ENCODE results near the gene DNAH9. TPM values are rescaled to one million over a fixed set of nuclear protein-coding genes. Genes with fewer than 3 reads are reported as not detected.

Gene DNAH9
- total and polyA plus RNA-seq, 2 of the 8 experiments (the other 6 are each of a cell fraction or from before 2014, with no cell fraction given) = 0.21 to 0.86 TPM

DNA sequence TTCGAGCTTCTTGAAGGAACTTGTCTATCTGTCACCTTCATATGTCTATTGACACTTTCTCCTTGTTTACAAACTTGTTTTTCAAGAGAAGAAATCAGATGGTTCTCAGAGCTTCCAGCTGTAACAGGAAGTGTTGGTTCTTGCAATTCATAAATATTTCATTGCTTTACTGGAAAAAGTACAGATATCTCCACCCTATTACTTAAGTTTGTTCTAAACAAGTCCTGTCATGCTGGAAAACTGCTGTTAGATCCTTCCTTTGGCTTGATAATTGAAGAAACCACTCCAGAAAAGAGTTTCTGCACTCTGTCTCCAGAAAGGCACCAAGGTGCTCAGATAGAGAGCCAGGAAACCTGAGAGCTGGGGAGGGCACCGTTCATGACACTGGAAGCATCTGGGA, 181.6 kb downstream of the DNAH9 start (continued):
- TF ChIP-seq CHD2 (IDR thresholded peaks at IDR 0.05; ENCODE audit: low read length) = no peak
- no peak for TF ChIP-seq TAF7 (optimal IDR thresholded peaks at IDR 0.05; ENCODE audit: borderline replicate concordance, low read depth, low read length)

Measured in H1 (cell line).